GM12892 (cell line): Measurements from ENCODE around the gene GARNL3.

ENCODE experiments used
- POLR2A ChIP-seq: IDR thresholded peaks from 2 replicates; pipeline ENCODE4 v1.6.1; 2011; ENCODE audit warnings: low read depth, low read length, control low read depth
- POLR2AphosphoS5 ChIP-seq: IDR thresholded peaks from 2 replicates; pipeline ENCODE4 v1.6.1; 2011; ENCODE audit warnings: low read depth, low read length, control low read depth
- TAF1 ChIP-seq: IDR thresholded peaks from 2 replicates; pipeline ENCODE4 v1.6.1; 2011; ENCODE audit warnings: low read depth, mild to moderate bottlenecking, control low read depth, low read length, borderline replicate concordance

GRCh38 chr9:127280880-127281660 lies 16.5 kb downstream of the GARNL3 start:
- no peak for TF ChIP-seq POLR2AphosphoS5
- TF ChIP-seq POLR2A: no peak
- TF ChIP-seq TAF1: no peak
